ENCODE measurements around the gene KIFC1. TPM values are rescaled to one million over a fixed set of nuclear protein-coding genes. Genes with fewer than 3 reads are reported as not detected.

Gene KIFC1
- total RNA-seq, 1 experiment from 2014 or later = 65.3 TPM

DNA sequence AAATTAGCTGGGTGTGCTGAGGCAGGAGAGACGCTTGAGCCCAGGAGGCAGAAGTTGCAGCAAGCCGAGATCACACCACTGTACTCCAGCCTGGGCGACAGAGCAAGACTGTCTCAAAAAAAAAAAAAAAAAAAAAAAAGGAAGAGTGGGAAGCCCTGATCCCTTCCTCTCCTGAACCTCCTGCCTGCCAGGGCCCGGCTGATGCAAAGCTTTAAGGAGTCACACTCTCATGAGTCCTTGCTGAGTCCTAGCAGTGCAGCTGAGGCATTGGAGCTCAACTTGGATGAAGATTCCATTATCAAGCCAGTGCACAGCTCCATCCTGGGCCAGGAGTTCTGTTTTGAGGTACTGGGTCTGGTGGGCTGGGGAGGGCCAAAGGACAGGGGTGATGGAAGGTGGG is 43.3 kb downstream of the KIFC1 start:
- no peaks in the 10 kb centered on the region for H3K9me3 Mint-ChIP-seq (ENCODE audit: unreplicated experiment)
- H3K9me3 ChIP-seq = no peaks in the 10 kb centered on the region

DNA sequence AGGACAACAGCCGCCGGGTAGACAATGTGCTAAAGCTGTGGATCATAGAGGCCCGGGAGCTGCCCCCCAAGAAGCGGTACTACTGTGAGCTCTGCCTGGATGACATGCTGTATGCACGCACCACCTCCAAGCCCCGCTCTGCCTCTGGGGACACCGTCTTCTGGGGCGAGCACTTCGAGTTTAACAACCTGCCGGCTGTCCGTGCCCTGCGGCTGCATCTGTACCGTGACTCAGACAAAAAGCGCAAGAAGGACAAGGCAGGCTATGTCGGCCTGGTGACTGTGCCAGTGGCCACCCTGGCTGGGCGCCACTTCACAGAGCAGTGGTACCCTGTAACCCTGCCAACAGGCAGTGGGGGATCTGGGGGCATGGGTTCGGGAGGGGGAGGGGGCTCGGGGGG is 46.0 kb downstream of the KIFC1 start:
- peaks cover 13% of the 10 kb centered on the region for H3K36me3 Mint-ChIP-seq (ENCODE audit: insufficient read depth, unreplicated experiment)
- ChIA-PET CTCF (no interaction called here), POLR2A (no interaction called here)

More for the DNA sequence above, 43.3 kb downstream of the KIFC1 start:
- BruUV-seq (replicated peaks) = no TSS peak
- H3K36me3 Mint-ChIP-seq (ENCODE audit: insufficient read depth, unreplicated experiment) = peaks cover 13% of the 10 kb centered on the region
- ChIA-PET CTCF (interaction anchor here (0.6 kb wide), 1 partner anchor 156 kb away, joined by 3 read pairs; no protein-coding TSS in a partner anchor), POLR2A (no interaction called here)
- no peak overlapping the region for H3K4me3 Mint-ChIP-seq (ENCODE audit: unreplicated experiment)
- no peak overlapping the region for H3K27ac Mint-ChIP-seq (ENCODE audit: unreplicated experiment)
- Histone ChIP-seq H3K4me1 (peaks cover 29% of the 10 kb centered on the region), H3K4me3 (ENCODE audit: low read depth, low read length) (no peak overlapping the region), H3K36me3 (ENCODE audit: control insufficient read depth, insufficient read depth, low read length) (no peaks in the 10 kb centered on the region), H3K27me3 (replicated peaks; ENCODE audit: control insufficient read depth, insufficient read depth, low read length) (no peaks in the 10 kb centered on the region)
- DNase-seq = no peak
- TF ChIP-seq, protein P1, sequence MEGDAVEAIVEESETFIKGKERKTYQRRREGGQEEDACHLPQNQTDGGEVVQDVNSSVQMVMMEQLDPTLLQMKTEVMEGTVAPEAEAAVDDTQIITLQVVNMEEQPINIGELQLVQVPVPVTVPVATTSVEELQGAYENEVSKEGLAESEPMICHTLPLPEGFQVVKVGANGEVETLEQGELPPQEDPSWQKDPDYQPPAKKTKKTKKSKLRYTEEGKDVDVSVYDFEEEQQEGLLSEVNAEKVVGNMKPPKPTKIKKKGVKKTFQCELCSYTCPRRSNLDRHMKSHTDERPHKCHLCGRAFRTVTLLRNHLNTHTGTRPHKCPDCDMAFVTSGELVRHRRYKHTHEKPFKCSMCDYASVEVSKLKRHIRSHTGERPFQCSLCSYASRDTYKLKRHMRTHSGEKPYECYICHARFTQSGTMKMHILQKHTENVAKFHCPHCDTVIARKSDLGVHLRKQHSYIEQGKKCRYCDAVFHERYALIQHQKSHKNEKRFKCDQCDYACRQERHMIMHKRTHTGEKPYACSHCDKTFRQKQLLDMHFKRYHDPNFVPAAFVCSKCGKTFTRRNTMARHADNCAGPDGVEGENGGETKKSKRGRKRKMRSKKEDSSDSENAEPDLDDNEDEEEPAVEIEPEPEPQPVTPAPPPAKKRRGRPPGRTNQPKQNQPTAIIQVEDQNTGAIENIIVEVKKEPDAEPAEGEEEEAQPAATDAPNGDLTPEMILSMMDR (IDR thresholded peaks at IDR 0.05; ENCODE audit: insufficient read depth in 1 of 2, low read depth in 1 of 2, low read length in 1 of 2, severe bottlenecking in 1 of 2, unreplicated experiment in 1 of 2) = no peak
- intact Hi-C loops (cut with micrococcal nuclease; ENCODE audit: unreplicated experiment) = no loop called here
- H3K27me3 Mint-ChIP-seq (ENCODE audit: insufficient read depth, unreplicated experiment) = no peaks in the 10 kb centered on the region
- peaks cover 15% of the 10 kb centered on the region for H3K4me1 Mint-ChIP-seq (ENCODE audit: low read depth, unreplicated experiment)

DNA sequence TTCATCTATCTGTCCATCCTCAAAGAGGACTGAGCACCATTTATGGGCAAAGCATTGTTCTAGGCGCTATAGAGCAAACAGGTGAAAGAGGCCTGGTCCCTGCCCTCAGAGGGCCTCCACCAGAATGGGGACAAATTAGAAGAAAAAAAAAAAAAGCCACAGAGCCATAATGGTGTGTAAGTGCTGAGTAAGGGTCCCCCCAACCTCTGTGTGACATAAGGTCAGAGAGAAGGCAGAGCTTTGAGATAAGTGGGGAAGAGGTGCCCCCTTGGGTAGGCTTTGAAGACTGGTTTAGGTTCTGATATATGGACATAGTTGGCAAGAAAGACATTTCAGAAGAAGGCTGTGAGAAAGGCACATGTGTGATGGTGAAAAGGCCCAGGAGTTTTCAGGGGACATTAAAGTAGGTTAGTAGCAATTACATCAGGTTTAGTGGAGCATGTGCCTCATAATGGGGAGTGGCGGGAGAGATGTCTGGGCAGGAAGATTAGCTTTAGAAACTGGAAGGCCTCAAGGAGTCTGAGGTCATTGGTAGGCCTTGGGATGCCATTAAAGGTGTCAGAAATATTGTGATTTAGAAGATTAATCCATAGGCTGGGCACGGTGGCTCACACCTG is 47.5 kb downstream of the KIFC1 start:
- Histone ChIP-seq H3K4me3 (ENCODE audit: low read depth, low read length) (no peak overlapping the region), H3K4me1 (no peaks in the 10 kb centered on the region), H3K27me3 (replicated peaks; ENCODE audit: control insufficient read depth, insufficient read depth, low read length) (no peaks in the 10 kb centered on the region), H3K36me3 (ENCODE audit: control insufficient read depth, insufficient read depth, low read length) (no peaks in the 10 kb centered on the region; the same call in 1 of the 2 replicates), H3K9me3 (no peaks in the 10 kb centered on the region)
- Mint-ChIP-seq H3K36me3 (ENCODE audit: insufficient read depth, unreplicated experiment) (peaks cover 13% of the 10 kb centered on the region), H3K9me3 (ENCODE audit: unreplicated experiment) (no peaks in the 10 kb centered on the region), H3K27me3 (ENCODE audit: insufficient read depth, unreplicated experiment) (no peaks in the 10 kb centered on the region), H3K27ac (ENCODE audit: unreplicated experiment) (no peak overlapping the region), H3K4me1 (ENCODE audit: low read depth, unreplicated experiment) (no peaks in the 10 kb centered on the region), H3K4me3 (ENCODE audit: unreplicated experiment) (no peak overlapping the region)
- CTCF ChIA-PET = interaction anchor here (1.0 kb wide), 1 partner anchor 15 kb away, joined by 3 read pairs; the partner anchor contains the start of gene ZBTB9
- no TSS peak for BruUV-seq (replicated peaks)
- intact Hi-C loops (cut with micrococcal nuclease; ENCODE audit: unreplicated experiment) = no loop called here
- POLR2A ChIA-PET = no interaction called here
- TF ChIP-seq, protein P1 (IDR thresholded peaks at IDR 0.05; ENCODE audit: insufficient read depth in 1 of 2, low read depth in 1 of 2, low read length in 1 of 2, severe bottlenecking in 1 of 2, unreplicated experiment in 1 of 2) = no peak
- no peak for DNase-seq

More for the DNA sequence above, 46.0 kb downstream of the KIFC1 start:
- peaks cover 7% of the 10 kb centered on the region for H3K4me1 ChIP-seq
- no peak for DNase-seq
- H3K27me3 ChIP-seq (replicated peaks; ENCODE audit: control insufficient read depth, insufficient read depth, low read length) = no peaks in the 10 kb centered on the region
- no TSS peak for BruUV-seq (replicated peaks)
- intact Hi-C loops (cut with micrococcal nuclease; ENCODE audit: unreplicated experiment) = no loop called here
- Mint-ChIP-seq H3K27ac (ENCODE audit: unreplicated experiment) (no peak overlapping the region), H3K27me3 (ENCODE audit: insufficient read depth, unreplicated experiment) (no peaks in the 10 kb centered on the region), H3K9me3 (ENCODE audit: unreplicated experiment) (no peaks in the 10 kb centered on the region), H3K4me1 (ENCODE audit: low read depth, unreplicated experiment) (peaks cover 7% of the 10 kb centered on the region), H3K4me3 (ENCODE audit: unreplicated experiment) (no peak overlapping the region)
- TF ChIP-seq, protein P1 (IDR thresholded peaks at IDR 0.05; ENCODE audit: insufficient read depth in 1 of 2, low read depth in 1 of 2, low read length in 1 of 2, severe bottlenecking in 1 of 2, unreplicated experiment in 1 of 2) = no peak
- H3K4me3 ChIP-seq (ENCODE audit: low read depth, low read length) = no peak overlapping the region
- no peaks in the 10 kb centered on the region for H3K9me3 ChIP-seq
- no peaks in the 10 kb centered on the region for H3K36me3 ChIP-seq (ENCODE audit: control insufficient read depth, insufficient read depth, low read length)
